Stimulated activated CD4-positive, alpha-beta T cell treated with anti-CD3 and anti-CD28 coated beads, Interleukin-15, amount 100 ng/mL, for 24 hours (primary cell): ENCODE measurements around the gene POP4.
A peak's percentile ranks its signal among the peaks of the same experiment; 100 is the strongest.
"Not testable (repeated sequence)": the region's sequence is repeated elsewhere in the genome, so short reads cannot be mapped to it uniquely, and the experiment has no call there.

Experiments
- DNase-seq: peaks from one replicate; pipeline ENCODE4 v3.0.0-alpha.2; 2020

Gene POP4, protein sequence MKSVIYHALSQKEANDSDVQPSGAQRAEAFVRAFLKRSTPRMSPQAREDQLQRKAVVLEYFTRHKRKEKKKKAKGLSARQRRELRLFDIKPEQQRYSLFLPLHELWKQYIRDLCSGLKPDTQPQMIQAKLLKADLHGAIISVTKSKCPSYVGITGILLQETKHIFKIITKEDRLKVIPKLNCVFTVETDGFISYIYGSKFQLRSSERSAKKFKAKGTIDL

DNA sequence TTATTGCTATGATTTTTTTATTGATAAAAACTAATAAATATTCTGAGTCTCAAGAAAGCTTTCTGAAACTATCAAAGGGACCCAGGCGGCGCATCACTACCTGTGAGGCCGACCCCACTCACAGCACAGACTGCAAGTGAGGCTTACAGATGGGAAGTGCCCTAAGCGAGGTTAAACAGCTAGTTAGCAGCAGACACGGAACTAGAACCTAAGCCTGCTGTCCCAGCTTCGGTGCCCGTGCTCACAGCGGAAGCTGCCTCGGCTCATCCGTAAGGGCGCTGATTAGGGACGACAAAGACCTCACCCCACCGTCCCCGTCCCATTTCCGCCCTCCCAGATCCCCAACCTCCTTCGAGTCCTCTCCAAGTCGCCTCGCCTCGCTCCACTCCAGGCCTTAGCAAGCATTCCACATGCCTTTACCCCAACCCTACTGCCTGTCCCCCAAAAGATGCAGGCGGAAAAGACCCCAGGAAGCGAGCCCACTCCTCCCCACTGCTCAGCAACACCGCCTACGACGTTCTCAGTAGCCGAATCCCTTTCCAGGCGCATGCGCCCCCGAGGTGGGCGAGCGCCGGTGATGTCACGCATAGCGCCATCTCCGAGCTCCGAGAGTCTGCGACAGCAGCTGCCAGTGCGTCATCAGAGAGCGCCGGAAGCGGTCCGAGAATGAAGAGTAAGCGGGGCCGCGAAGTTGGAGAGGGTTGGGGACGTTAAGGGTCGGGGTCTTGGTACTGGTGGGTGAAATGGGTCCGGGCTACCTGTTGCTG, at the start of gene POP4:
Gene POP4, plus strand, starts transcription at position 631 of the 767 bp plus-strand sequence. Its CDS starts 36 bp downstream, at position 667.
- DNase-seq: peak; percentile 99

DNA sequence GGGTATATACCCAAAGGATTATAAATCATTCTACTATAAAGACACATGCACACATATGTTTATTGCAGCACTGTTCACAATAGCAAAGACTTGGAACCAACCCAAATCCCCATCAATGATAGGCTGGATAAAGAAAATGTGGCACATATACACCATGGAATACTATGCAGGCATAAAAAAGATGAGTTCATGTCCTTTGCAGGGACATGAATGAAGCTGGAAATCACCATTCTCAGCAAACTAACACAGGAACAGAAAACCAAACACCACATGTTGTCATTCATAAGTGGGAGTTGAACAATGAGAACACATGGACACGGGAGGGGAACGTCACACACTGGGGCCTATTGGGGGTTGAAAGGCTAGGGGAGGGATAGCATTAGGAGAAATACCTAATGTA, 47.0 kb upstream of the POP4 start:
- not testable (repeated sequence) for DNase-seq

DNA sequence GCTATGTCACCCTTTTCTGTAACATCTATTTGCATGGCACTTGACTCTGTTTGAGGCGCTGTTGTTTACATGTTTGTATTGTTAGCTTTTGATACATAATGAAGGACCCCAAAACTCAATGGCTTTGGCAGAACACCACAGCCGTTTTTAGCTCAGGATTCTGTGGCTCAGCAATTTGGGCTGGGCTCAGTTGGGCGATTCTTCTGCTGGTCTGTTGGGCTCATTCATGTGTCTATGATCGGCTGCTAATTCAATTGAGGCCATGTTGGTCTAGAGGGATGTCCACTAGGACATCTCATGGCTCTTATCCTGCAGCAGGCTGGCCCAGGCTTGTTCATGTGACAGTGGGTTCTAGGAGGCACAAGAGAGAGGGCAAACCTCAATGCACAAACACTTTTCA, 46.3 kb upstream of the POP4 start:
- no peak for DNase-seq

DNA sequence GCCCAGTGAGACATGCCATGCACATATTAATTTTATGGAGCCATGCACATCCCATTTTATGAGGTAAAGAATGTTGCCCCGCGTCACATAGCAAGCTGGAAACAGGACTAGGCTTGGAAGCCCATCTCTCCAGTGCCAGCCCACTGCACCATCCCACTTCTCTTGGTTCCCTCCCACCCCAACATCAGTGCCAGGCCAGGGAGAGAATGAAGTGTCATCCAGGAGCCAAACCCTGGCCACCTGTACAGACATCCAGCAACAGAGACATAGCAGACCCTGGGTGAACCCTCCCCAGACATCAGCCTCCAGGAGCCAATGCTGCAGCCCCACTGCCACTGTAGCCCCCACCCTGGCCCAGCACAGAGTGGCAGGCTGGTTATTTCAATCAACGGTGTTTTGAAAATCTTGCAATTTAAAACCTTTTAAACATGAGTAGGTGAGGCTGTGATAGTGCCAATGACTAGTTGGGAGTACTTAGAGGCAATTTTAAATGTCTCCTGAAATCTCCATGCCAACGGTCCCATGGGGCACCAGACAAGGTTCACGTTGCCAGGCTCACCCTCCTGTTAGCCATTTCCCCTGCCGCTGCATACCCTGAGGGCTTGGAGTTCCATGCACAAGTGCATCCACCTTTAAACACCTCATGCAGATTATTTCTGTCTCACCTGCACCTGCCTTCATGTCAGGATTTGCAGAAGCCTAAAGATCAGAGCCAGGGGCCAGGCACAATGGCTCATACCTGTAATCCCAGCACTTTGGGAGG, 45.6 kb upstream of the POP4 start:
- DNase-seq: no peak

DNA sequence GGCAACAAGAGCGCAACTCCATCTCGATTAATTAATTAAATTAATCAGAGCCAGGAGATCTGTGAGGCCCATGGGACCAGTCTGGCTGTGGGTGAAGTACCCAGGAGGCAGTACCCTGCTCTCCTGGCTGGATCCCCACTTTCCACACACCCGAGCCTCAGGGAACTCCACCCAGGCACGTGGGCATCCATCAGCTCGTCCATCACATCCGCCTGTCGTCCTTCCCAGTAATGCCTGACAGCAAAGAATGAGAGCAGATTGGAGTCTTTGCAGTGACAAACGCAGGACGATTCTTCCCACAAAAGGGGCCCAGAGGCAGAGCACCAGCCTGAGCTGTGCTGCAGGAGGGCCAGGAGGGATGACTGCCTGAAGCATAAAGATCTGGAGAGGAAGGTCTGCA, 44.5 kb upstream of the POP4 start:
- DNase-seq: no peak

DNA sequence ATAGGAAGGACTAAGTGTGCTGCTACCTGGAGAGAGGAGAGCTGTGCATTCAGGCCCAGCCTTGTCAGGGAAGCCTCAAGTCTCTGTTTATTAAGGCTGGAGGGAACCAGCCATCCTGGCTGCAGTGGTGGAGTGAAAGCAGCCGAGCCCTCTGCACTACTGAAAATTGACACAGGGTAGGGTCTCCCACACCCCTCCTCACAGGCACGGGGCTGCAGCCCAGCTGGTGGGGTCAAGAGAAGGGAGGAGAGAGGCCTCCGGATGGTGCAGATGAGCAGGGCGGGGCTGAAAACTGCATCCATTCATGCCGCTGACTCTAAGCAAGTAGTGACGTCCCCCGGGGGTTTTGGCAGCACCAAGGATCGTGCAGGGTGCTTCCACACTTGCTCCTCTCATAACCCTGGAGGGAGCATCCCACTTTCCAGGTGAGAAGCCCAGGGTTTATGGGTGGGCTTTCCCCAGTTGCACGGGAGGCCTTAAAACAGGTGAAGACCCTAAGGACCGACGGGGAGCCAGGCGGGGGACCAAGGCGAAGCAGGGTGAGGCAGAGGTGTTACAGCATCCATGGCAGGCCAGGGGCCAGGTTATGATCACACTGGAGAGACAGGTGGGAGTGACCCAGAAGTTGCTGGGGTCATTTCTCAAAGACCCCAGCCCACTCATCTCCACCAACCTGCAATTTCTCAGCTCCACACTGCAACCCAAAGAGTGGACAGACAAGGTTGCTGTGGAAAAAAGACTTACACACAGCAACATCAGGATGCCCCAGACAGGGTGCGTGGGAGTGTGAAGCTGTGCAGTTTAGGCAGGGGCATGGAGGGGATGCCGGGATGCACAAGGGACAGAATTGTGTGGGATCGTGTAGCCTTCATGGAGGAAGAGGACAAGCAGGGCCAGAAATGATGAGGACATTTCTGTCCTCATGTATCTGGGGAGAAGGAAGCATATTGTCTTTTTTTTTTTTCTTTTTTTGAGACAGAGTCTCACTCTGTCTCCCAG, 43.5 kb upstream of the POP4 start:
- DNase-seq: no peak

DNA sequence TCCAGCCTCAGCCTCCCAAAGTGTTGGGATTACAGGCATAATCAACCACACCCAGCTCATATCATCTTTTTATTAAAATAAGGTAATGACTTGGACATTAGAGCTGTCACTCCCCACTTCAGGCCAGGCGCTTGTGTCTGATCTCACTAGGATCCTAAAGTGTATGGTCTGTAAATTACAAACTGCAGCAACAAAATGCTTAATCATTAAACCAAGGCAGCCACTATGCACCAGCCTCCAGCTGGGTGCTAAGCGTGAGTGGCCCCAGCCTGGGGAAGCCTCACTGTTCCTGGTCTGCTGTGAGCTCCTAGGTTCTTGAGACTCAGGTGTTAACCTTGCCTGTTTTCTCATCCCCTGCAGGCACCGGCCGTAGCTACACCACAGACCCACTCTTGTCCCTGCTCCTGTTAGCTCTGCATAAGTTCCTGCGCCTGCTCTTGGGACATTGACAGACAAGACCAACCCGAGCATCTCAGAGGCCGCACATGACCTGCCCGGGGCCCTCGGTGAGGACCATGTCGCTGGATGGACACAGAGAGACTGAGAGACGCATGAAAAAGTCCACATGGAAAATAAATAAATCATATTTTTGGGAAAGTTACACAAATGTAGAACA, 42.5 kb upstream of the POP4 start:
- no peak for DNase-seq

DNA sequence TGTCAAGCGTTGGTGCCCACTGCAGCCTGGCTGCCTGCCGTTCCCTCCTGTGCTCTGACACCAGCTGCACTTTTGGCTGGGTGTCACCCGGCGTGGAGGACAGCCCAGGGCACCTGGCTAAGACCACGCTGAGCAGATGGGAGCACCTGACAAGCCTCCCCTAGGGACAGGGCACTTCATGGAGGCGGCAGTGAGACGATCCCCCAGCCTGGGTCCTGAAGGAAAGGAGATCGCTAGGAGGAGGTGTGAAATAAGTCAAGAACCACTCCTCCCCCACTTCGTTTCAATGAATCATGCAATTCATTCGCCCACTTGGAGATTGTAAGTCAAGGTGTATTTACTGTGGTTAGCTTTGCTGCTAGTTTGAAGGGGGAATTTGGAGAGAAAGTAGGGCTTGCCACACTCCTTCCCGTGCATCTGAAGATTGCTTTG, 41.5 kb upstream of the POP4 start:
- DNase-seq: no peak

DNA sequence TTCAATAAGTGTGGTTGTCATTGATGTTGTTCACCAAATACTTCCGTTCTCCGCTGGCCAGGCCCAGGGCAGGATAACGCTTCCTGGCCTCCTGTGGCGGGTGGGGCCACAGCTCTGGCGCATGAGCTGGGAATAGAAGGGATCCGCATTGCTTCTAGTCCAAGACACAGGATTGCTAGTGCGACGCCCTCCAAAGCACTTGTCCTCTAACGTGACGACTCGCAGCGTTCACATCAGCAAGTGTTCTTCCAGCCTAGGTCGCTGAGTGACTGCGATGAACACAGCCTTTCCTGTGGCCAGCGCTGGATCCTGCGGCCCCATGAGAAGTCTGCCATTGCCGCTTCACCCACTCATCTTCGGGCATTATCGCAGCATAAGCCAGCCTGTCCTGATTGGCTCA, 40.9 kb upstream of the POP4 start:
- no peak for DNase-seq

DNA sequence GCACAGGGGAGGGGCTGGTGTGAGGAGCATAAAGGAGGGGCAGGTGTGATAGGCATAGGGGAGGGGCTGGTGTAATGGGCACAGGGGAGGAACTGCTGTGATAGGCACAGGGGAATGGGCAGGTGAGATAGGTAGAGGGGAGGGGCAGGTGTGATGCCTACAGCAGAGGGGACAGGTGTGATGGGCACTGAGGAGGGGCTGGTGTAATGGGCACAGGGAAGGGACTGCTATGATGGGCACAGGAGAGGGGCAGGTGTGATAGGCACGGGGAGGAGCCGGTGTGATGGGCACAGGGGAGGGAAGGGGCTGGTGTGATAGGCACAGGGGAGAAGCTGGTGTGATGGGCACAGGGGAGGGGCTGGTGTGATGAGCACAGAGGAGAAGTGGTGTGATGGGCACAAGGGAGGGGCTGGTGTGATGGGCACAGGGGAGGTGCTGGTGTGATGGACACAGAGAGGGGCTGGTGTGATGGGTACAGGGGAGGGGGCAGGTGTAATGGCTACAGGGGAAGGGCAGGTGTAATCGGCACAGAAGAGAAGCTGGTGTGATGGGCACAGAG, 39.5 kb upstream of the POP4 start:
- DNase-seq: no peak

DNA sequence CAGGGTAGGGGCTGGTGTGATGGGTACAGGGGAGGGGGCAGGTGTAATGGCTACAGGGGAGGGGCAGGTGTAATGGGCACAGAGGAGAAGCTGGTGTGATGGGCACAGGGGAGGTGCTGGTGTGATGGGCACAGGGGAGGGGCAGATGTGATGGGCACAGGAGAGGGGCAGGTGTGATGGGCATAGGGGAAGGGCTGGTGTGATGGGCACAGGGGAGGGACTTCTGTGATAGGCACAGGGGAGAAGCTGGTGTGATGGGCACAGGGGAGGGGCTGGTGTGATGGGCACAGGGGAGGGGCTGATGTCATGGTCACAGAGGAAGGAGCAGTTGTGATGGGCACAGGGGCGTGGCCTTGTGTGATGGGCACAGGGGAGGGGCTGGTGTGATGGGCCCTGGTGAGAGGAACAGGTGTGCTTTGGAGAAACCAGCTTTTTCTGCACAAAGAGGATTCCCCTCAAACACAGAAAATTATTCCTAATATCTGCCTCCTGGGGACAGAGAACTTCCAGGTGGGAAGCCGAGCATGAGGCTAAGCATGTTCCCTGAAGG, 38.6 kb upstream of the POP4 start:
- no peak for DNase-seq

DNA sequence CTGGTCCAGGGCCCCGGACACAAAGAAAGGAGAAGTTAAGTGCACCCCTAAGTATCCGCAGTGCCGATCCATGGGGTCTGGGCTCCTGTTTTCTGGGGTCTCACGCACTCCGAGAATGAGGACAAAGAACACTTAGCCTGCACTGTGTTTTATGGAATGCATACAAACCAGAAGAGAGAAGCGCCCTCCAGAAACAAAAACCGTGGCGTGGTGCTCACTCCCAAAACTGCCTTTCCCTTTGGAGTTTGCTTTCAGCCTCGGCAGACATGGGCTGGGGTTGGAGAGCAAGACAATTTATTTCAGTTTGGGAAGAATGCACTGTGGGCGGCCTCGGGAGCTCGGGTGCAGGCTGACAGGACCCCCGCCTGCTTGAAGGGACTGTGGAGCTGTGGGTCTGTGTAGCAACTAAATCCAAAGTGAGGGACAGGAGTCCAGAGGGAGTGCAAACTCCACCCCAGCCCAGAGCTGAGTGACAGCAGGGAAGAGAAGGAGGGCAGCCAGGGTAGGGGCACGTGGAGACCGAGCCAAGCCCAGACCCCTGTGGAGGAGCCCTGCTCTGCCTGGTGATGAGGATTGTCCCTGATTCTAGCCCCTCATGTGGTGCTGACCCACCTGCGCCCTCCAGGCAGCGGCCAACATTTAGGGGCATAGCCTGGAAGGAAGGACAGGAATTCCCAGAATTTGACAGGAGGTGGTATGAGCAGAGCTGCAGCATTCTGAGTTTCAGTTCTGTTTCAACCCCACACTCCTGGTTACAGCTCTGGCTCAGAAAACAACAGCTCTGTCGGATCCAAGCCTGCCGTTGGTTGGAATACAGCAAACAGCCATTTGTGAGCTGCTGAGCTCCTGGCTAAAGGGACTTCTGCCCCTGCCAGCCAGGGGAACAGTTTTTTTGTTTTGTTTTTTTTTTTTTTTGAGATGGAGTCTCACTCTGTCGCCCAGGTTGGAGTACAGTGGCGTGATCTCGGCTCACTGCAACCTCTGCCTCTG, 37.8 kb upstream of the POP4 start:
- DNase-seq: no peak

DNA sequence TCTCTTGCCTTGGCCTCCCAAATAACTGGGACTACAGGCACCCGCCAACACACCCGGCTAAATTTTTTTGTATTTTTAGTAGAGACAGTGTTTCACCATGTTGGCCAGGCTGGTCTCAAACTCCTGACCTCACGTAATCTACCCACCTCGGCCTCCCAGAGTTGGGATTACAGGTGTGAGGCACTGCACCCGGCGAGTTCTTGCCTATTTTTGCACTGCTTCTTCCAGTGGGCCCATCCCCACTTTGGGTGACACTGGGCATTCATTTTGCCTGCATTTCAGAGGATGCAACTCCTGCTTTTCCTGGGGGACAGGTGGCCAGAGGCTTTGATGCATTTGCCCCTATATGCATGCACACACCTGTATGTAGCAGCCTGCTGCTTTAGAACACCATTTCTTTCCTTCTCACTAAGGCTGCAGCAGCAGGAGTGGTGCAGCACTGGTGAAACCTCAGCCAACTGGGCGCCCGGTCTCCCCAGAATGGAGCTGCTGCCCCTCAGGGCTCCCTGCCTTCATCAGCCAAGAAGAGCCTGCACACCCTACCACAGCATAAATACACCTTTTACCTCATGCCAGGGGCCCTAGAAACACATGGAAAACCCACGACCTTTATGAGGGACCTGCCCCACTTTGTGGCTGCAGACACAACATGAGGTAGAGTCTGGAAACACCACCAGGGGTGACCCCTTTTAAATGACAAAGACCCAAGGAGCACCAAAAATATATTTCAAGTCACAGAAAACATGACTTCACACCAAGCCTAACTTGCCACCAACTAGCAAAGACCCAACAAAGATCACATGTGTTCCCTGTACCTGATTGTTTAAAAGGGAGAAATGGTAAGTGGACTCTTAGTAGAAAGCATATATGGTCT, 36.8 kb upstream of the POP4 start:
- DNase-seq: no peak

DNA sequence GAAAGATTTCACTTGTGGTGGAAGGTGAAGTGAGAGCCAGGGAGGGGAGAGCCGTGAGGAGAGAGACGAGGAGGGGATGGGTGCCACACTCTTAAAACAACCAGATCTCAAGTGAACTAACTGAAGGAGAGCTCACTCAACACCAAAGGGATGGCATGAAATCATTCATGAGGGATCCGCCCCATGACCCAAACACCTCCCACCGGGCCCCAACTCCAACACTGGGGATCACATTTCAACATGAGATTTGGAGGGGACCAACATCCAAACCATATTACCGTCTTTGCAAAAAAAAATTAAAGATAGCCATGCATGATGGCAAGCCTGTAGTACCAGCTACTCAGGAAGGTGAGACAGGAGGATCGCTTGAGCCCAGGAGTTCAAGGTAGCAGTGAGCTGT, 34.9 kb upstream of the POP4 start:
- no peak for DNase-seq

DNA sequence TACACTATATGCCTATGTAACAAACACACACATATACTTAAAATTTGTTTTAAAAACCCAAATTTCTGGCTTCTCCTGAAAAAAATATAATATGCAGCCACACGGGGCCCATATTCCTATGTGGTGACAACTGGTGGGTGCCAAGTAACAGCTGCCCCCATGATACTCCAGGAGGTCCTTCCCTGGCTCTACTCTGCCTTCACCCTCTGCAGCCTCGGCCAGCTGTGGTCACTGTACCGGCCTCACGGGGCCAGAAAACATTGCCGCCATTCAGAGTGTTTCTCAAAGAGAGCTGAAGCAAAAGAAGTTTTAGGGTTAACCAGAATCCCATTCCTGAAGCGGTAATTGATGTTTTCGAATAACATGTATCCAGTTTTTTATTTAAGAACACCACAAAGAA, 32.6 kb upstream of the POP4 start:
- no peak for DNase-seq

DNA sequence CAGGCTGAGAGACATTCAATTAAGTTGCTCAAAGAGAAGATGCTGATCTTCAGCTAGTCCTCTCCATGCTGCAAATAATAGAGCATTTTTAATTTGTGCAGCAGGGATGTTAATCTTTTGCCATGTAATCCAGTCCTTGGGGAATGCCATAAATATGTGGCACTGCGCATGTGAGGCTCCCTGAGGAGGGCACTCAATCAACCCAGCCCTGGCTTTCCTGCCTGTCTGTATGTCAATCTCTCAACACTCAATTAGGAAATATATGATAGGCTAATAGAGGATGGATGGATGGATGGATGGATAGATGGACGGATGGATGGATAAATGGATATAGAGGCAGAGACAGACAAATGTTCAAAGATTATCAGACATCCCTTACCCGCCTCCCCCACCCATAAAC, 31.6 kb upstream of the POP4 start:
- no peak for DNase-seq

DNA sequence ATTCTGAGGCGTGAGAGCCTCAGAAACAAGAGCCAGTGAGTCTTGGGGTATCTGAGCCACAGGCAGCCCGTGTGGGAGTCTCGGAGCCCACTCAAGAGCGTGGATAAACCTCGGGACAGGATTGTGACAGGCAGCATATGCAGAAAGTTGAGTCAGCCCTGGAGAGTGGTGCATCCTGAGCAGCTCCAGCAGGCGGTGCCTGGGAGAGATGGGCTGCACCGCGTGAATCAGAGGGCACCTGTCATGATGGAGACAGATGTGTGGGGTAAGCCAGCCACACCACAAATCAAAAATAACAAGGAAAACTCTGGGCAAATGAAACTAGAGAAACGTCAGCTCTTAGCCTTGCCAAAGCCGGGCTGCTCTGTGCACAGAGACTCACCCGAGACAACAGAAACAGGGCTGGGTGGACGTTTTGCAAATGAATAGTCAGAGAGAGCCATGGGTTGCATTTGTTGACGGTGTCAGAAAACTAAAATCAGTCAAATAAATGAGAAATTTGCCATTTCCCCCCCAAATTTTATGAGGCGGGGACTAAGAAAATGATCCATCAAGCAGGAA, 30.0 kb upstream of the POP4 start:
- peak; percentile 35 for DNase-seq

DNA sequence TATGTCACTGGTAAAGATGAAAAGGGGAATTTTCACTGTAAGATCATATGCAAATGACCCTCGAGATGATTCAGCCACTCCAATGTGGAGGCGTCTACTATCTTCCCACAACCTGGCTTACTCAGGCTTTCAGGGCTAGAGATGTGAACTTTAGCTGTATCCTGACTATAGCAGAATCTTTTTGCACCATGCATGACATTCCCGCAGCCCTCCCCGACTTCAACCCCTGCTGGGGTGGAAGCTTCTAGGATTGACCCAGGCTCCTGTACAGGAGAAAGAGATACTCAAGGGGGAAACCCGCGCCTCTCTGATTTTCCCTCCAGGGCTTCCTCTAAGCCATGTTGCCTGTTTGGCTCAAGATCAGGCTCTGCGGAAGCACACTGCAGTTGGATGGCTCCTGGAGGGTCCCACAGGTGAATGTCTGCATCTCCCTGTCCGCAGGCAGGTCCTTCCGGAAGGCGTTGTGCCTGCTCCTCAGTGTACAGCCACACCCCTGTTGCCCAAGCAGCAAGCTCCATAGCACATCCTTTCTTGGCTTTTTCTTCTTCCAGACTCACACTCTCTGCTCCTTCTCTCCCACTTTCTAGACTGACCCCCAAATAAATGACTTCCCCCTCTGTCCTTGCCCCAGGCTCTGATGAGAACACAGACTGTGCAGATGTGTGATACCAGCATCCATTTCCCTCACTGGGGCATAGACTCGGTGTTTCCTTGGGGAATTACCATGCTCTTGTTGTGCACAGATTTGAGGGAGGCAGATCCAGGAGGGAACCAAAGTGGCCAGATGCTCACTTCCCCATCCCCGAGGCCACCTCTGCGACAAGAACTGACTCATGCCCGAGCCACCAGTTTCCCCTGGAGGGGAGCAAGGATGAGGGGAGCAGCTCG, 29.1 kb upstream of the POP4 start:
- DNase-seq: peak; percentile 66
